Body of pancreas (tissue), 4 donors: Measurements from ENCODE around the gene NOXA1.
"Not testable (repeated sequence)": the region's sequence is repeated elsewhere in the genome, so short reads cannot be mapped to it uniquely, and the experiment has no call there.

Experiments
- CTCF ChIP-seq, 7 experiments: fragments of 450-650 bp in 4 of 7; fragments of 200-600 bp in 3 of 7; sonication (generic) in 3 of 7; IDR thresholded peaks; one replicate each; pipeline ENCODE4 v1.5.1; 2016 to 2019; ENCODE audit warnings: antibody characterized with exemption in 7 of 7
- POLR2A ChIP-seq, 3 donors: fragments of 450-650 bp; IDR thresholded peaks; one replicate each; pipeline ENCODE4 v1.6.1; 2016; ENCODE audit warnings: antibody characterized with exemption in 3 of 3, mild to moderate bottlenecking in 2 of 3

- TF ChIP-seq CTCF, POLR2A (IDR thresholded peaks at IDR 0.05): not testable (repeated sequence)
Observed at GRCh38 chr9:137450539-137451222, 27.5 kb downstream of the NOXA1 start.
